Fibroblast of lung (primary cell): ENCODE results near the gene DNER. TPM values are rescaled to one million over a fixed set of nuclear protein-coding genes. Genes with fewer than 3 reads are reported as not detected.

Experiments used
- DNase-seq, 2 donors: peaks; one replicate each; pipeline versions ENCODE4 v3.0.0 to v3.0.0-alpha.2; 2010; ENCODE audit warnings: low read depth in 2 of 2
- H2AFZ ChIP-seq: 2 replicates; pipeline ENCODE4 v1.5.1; 2012; ENCODE audit warnings: low read length, control low read depth, inconsistent platforms
- H3K27ac ChIP-seq: 2 replicates; pipeline ENCODE4 v1.5.1; 2011; ENCODE audit warnings: low read length, control low read depth; ENCODE audit not compliant: insufficient read depth
- H3K27me3 ChIP-seq: 2 replicates; pipeline ENCODE4 v1.5.1; 2011; ENCODE audit warnings: mild to moderate bottlenecking, low read length; ENCODE audit not compliant: control insufficient read depth, insufficient read depth
- H3K36me3 ChIP-seq: 2 replicates; pipeline ENCODE4 v1.5.1; 2011; ENCODE audit warnings: low read length; ENCODE audit not compliant: control insufficient read depth, insufficient read depth
- H3K4me1 ChIP-seq: 2 replicates; pipeline ENCODE4 v1.5.1; 2011; ENCODE audit warnings: low read length; ENCODE audit not compliant: control insufficient read depth, insufficient read depth; ENCODE audit errors: extremely low read depth
- H3K4me2 ChIP-seq: 2 replicates; pipeline ENCODE4 v1.5.1; 2011; ENCODE audit warnings: low read length, control low read depth; ENCODE audit not compliant: insufficient read depth; ENCODE audit errors: extremely low read depth
- H3K4me3 ChIP-seq, 4 experiments: fragments of 200-600 bp in 1 of 4; sonication (generic) in 1 of 4; replicated peaks in 1 of 4; 2 replicates each; pipeline ENCODE4 v1.5.1; 2011 to 2016; ENCODE audit warnings: low read length in 4 of 4, low read depth in 3 of 4, mild to moderate bottlenecking in 3 of 4, control low read depth in 2 of 4, inconsistent platforms in 1 of 4, mixed read lengths in 1 of 4; ENCODE audit not compliant: insufficient read depth in 1 of 4; ENCODE audit errors: control extremely low read depth in 1 of 4
- H3K79me2 ChIP-seq: 2 replicates; pipeline ENCODE4 v1.5.1; 2012; ENCODE audit warnings: mild to moderate bottlenecking, low read length, inconsistent platforms; ENCODE audit not compliant: control insufficient read depth, insufficient read depth
- H3K9ac ChIP-seq: 2 replicates; pipeline ENCODE4 v1.5.1; 2011; ENCODE audit warnings: mild to moderate bottlenecking, low read length, control low read depth; ENCODE audit not compliant: insufficient read depth
- H3K9me3 ChIP-seq: 2 replicates; pipeline ENCODE4 v1.5.1; 2012; ENCODE audit warnings: low read depth, low read length; ENCODE audit not compliant: control insufficient read depth, insufficient read depth
- H4K20me1 ChIP-seq: 2 replicates; pipeline ENCODE4 v1.5.1; 2011; ENCODE audit warnings: low read length; ENCODE audit not compliant: control insufficient read depth, insufficient read depth; ENCODE audit errors: extremely low read depth
- EZH2 ChIP-seq: IDR thresholded peaks from 2 replicates; pipeline ENCODE4 v1.5.1; 2012; ENCODE audit warnings: low read length, control low read depth, mild to moderate bottlenecking; ENCODE audit errors: missing control alignments
- polyA plus RNA-seq, 2 donors: library from polyadenylated mRNA; depleted of rRNA in 1 of 2; stranded (reverse) in 1 of 2; unstranded in 1 of 2; fragments of >200 nt; gene quantifications; 2 replicates each; pipeline ENCODE4 v1.2.1, GENCODE V29; 2011 to 2012; ENCODE audit warnings: missing spikeins in 1 of 2
- total RNA-seq: library from RNA; depleted of rRNA; stranded (reverse); fragments of >200 nt; gene quantifications from 2 replicates; pipeline ENCODE4 v1.2.1, GENCODE V29; 2014
- TF ChIP-seq, protein P1 (sequence below), 2 donors: IDR thresholded peaks in 1 of 2; conservative IDR thresholded peaks in 1 of 2; 1 replicate in 1 of 2; 2 replicates in 1 of 2; pipeline ENCODE4 v1.5.1; 2011 to 2012; ENCODE audit warnings: low read length in 2 of 2, control low read depth in 1 of 2, inconsistent platforms in 1 of 2, low read depth in 1 of 2, mild to moderate bottlenecking in 1 of 2

DNER gene
- total and polyA plus RNA-seq, 2 donors (not counting 1 experiment from before 2014, with no cell fraction given), result 0.33 to 0.43 TPM

DNA sequence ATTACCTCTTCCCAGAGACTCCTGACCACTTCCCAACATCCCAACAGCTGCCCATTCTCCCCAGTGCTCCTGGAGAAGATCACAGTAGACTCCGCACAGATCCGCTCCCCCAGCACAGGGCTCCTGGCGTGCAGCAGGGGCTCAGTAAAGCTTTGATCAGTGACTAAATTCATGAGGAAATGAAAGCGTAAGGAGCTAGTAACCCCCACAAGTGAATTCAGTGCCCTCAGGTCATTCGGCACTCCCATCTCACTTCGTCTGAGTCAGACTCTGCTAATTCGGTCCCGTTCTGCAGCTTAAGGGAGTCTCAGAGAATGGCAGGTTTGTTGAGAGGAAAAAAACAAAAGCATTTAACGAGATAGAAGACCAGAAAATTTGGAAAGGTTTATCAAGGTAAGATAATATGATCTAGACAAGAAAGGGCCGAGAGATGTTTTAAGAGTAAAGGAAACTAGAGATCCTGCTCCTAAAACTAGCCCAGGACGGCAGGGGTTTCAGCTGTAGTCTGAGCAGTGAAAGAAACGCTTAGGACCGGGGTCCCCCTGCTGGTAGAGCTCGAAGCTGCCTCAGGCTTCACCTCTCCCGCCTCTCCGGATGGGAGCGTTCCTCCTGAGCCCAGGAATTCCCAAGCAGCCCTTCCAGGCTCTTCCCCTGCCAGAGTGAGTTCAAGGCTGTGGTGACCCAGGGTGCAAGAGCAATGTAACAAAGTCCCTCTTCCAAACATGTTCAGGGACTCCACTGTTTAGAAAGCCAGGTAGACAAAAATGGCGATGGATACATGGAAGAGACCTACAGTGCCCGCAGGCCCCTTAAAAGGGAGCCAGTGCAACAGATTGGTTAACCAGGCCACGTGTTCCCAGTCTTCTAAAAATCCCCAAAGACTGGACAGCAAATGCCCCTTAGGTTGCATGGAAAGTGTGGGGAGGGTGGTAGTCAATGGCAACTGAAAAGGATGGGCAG, 127.3 kb downstream of the DNER start:
- TF ChIP-seq, protein P1, sequence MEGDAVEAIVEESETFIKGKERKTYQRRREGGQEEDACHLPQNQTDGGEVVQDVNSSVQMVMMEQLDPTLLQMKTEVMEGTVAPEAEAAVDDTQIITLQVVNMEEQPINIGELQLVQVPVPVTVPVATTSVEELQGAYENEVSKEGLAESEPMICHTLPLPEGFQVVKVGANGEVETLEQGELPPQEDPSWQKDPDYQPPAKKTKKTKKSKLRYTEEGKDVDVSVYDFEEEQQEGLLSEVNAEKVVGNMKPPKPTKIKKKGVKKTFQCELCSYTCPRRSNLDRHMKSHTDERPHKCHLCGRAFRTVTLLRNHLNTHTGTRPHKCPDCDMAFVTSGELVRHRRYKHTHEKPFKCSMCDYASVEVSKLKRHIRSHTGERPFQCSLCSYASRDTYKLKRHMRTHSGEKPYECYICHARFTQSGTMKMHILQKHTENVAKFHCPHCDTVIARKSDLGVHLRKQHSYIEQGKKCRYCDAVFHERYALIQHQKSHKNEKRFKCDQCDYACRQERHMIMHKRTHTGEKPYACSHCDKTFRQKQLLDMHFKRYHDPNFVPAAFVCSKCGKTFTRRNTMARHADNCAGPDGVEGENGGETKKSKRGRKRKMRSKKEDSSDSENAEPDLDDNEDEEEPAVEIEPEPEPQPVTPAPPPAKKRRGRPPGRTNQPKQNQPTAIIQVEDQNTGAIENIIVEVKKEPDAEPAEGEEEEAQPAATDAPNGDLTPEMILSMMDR (conservative IDR thresholded peaks at IDR 0.05 in 1 of 2, IDR thresholded peaks at IDR 0.05 in 1 of 2; ENCODE audit: low read depth in 1 of 2, low read length in 2 of 2), result peak; percentile 85 to 94
- TF ChIP-seq EZH2, result no peak
- Histone ChIP-seq H3K27me3 (no peaks in the 10 kb centered on the region), H3K9ac (peak overlapping the region; percentile 10), H3K4me1 (peaks cover 2% of the 10 kb centered on the region), H3K79me2 (no peaks in the 10 kb centered on the region), H4K20me1 (no peaks in the 10 kb centered on the region), H3K4me3 (peak overlapping the region; percentile 28 to 53 (median 46)), H2AFZ (peak overlapping the region; percentile 65), H3K9me3 (no peaks in the 10 kb centered on the region), H3K4me2 (peak overlapping the region; percentile 84), H3K36me3 (no peaks in the 10 kb centered on the region), H3K27ac (peak overlapping the region; percentile 14)
- peak; percentile 70 to 87 for DNase-seq

DNA sequence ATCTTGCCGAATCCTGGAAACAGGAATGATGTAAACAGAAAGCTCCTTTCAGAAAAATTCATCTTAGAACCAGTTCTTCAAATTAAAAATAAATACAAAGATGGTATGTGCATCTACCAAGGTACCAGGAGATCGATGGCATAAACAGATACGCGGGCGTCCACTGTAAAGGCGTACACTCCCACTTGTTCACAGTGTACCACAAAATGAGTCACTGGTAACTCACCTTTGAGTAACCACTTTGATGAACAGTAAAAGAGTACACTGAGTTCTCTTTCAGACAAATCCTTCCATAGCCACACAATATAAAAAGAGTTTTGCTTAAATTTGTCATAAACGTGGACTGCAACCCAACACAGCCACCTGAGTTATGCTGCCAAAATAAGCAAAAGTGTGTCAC, 128.3 kb downstream of the DNER start:
- Histone ChIP-seq H2AFZ (no peak overlapping the region), H3K9ac (no peak overlapping the region), H3K4me3 (no peak overlapping the region), H4K20me1 (no peaks in the 10 kb centered on the region), H3K27ac (no peak overlapping the region), H3K36me3 (no peaks in the 10 kb centered on the region), H3K27me3 (no peaks in the 10 kb centered on the region), H3K9me3 (no peaks in the 10 kb centered on the region), H3K4me1 (peaks cover 2% of the 10 kb centered on the region), H3K4me2 (no peak overlapping the region), H3K79me2 (no peaks in the 10 kb centered on the region)
- TF ChIP-seq, protein P1 (conservative IDR thresholded peaks at IDR 0.05 in 1 of 2, IDR thresholded peaks at IDR 0.05 in 1 of 2; ENCODE audit: low read depth in 1 of 2, low read length in 2 of 2), result no peak
- TF ChIP-seq EZH2, result no peak
- peak; percentile 23 to 55 for DNase-seq

GRCh38 chr2:229582151-229582550, 132.2 kb downstream of the DNER start:
- no peak overlapping the region for H3K9ac ChIP-seq

More at GRCh38 chr2:229582151-229582550, 132.2 kb downstream of the DNER start:
- no peak overlapping the region for H3K4me2 ChIP-seq
- DNase-seq, result no peak
- H3K9me3 ChIP-seq, result no peaks in the 10 kb centered on the region
- H3K27ac ChIP-seq, result no peak overlapping the region
- H3K79me2 ChIP-seq, result no peaks in the 10 kb centered on the region
- no peaks in the 10 kb centered on the region for H3K27me3 ChIP-seq
- H2AFZ ChIP-seq, result no peak overlapping the region
- no peak overlapping the region for H3K4me3 ChIP-seq
- H3K36me3 ChIP-seq, result no peaks in the 10 kb centered on the region
- no peaks in the 10 kb centered on the region for H4K20me1 ChIP-seq
- TF ChIP-seq EZH2, result no peak
- TF ChIP-seq, protein P1 (conservative IDR thresholded peaks at IDR 0.05 in 1 of 2, IDR thresholded peaks at IDR 0.05 in 1 of 2; ENCODE audit: low read depth in 1 of 2, low read length in 2 of 2), result no peak
- H3K4me1 ChIP-seq, result peaks cover 2% of the 10 kb centered on the region
